ENCODE measurements around the gene EDAR. TPM values are rescaled to one million over a fixed set of nuclear protein-coding genes. Genes with fewer than 3 reads are reported as not detected.
A peak's percentile ranks its signal among the peaks of the same experiment; 100 is the strongest.

Gene EDAR
- total RNA-seq, 1 donor from 2014 or later = not detected

DNA sequence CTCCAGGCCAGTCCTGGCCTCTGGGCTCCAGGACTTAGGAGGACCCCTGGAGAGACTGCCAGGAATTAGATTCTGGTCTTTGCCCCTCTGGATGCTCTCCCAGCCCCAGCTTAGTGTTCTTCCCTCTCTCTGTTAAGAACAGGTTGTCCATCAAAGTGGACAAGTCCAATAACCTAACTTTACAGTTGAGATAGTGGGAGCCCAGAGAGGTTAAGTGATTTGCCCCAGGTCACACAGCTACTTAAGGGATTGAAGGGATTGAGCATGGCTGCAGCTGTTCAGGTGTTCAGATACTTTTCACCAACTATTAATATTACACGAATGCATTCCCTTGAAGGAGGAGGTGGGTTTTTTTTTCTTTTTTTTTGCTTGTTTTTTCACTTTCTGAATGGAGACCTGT, 57.6 kb downstream of the EDAR start:
- no peak for ATAC-seq
- no peak for DNase-seq
- intact Hi-C loops (cut with micrococcal nuclease) = no loop called here

DNA sequence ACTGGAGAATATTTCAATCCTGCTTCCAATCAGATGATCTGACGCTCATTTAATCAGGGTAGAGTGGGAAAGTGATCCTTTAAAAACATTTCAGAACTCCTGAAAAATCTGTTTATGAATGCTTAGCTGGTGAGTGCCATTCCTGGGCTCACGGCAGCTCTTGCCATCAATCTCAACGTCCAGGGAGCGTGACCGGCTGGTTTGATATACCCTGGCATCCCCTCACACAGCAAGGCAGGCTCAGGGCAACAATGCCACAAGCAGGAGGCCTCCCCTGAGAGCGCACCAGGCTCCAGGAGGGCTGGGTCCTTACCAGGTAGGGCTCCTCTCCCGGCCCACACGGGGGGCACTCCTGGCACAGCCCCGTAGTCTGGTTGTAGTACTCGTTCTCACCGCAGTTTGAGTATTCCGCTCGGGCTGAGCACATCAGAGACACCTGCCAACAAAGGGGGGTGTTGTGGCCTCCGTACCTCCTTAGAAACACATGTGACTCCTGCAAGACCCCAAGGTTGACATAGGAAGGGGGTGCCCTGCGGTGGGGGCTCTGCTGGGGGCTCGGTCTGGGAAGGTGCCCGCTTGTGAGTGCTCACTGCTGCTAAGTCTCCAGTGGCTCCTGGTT, 59.1 kb downstream of the EDAR start:
- DNase-seq = no peak
- intact Hi-C loops (cut with micrococcal nuclease) = no loop called here
- no peak for ATAC-seq

DNA sequence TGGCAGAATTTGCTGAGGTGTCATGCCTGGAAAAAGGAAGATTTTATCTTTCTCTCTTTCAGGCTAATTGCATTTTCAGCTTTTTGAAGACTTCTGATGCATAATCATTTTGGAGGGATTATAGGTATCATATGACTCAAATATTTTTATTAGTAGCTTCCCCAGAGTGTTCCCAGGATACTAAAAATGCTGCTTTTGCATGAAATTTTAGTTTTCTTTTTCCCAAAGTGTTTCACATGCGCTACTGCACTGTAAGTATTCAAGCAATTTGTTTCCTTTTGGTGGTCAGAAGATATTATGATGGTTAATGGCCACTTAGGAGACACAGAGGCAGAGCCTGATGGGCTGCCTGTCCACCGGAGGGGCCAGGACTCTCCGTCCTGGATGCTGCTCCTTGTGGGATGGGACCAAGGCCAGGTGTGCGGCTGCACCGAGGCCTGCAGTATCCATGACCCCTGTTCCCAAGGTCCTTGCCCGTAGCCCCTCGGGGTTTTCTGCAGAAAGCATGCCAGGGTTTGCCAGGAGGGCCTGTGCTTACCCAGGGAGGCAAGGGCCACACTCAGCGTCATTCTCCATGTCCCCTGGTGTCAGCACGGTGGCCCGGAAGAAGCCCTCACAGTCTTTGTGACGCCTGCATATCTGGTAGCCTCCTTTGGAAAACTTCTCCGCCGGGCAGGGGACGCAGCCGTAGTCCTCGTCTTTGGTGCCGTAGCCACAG, 60.2 kb downstream of the EDAR start:
- no peak for ATAC-seq
- no peak for DNase-seq
- intact Hi-C loops (cut with micrococcal nuclease) = no loop called here

DNA sequence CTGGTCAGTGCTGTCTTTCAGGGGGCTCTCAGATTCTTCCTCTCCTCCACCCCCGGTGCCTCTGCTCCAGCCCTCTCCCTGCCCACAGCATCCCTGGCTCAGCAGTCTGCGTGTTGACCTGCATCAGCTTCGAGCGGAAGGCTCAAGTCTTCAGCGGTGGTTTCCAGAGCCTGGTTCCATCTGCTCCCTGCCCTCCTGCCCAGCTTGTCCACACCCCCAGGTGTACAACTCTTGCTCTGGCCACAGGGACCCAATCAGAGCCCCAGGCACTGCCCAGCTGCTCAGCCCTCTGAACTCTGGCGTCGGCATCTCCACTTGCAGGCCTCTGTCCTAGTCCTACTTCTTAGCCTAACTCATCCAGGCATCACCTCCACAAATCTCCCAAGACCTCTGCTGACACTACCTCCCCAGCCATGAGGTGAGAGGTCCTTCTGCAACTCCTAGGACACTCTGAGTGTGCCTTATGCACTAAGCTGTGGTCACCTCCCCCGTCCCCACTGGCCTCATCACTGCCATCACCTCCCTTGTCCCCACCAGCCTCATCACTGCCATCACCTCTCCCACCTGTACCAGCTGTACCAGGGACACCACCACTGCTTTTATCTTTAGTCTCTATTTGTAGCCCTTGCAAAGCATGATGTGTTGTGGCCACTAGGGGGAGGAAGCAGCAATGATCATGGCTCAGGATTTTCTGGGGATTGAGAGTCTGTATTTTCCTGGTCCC, 60.9 kb downstream of the EDAR start:
- peak; percentile 54 for ATAC-seq
- DNase-seq = no peak
- intact Hi-C loops (cut with micrococcal nuclease) = no loop called here

DNA sequence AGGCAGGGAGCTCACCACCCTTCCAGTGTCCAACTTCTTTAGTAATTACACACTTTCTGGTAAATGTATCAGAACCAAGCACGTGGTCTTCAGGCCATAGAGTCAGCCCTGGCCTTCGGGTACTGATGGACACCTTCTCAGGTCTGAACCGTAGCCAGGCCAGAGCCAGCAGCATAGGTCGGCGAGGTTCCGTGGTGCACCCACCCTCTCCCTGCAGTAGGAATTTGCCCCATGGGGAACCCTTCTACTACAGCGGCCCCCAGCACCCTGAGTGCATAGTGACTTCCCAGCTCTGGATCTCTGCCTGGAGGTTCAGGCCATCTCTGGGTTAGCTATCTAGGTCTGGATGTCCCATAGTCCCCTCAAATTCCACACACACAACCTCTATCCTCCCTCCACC, 61.6 kb downstream of the EDAR start:
- DNase-seq = no peak
- intact Hi-C loops (cut with micrococcal nuclease) = no loop called here

DNA sequence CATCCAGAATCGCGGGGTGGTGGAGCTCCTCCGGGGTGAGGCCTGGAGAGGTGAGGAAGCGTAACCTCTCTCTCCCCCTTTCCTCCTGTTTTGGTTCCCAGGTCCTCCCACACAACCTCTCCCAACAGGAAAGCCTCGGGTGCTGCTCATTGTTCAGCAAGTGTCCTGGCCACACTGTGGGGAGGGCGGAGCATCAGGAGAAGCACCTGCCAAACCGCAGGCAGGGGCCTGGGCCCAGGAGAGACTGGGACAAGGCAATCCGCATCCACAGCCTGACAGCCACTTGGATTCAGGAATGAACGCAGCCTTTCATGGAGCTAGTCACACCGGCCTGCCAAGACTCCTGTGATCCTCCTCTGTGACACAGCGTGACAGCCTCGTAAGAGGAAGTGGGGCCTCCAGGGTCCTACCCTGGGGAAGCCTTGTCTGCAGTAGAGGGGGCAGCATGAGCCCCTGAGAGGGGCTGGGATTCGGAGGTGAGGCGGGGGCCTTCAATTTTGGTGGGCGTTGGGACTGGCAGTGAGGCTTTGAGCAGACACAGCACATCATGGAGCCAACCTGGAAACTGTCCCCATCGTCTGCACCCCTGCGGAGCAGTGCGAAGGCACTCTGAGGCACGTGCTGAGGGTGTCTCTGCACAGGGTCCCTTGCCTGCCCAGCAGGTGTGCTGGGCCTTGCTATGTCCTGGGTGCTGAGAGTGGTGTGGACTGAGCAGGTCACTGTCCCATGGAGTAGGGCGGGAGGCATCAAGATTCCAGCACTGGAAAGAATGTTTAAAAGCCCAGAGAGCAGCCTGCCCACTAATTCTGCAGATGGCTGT, 62.2 kb downstream of the EDAR start:
- DNase-seq (no peak), ATAC-seq (no peak)
- intact Hi-C loops (cut with micrococcal nuclease) = no loop called here

More for the DNA sequence above, 61.6 kb downstream of the EDAR start:
- ATAC-seq = no peak

DNA sequence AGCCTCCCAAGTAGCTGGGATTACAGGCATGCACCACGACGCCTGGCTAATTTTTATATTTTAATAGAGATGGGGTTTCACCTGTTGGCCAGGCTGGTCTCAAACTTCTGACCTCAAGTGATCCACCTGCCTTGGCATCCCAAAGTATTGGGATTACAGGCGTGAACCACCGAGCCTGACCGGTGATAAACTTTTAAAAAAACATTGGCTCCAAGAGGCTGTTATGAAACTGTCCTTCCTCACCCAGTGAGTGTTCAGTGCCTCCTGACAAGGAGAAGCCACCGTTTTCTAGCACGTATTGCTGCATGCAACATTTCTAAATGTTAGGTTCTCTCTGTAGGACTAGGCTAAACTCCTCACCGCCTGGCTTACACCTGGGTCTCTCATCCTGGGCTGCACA, 63.3 kb downstream of the EDAR start:
- DNase-seq (no peak), ATAC-seq (peak; percentile 60)
- intact Hi-C loops (cut with micrococcal nuclease) = no loop called here

DNA sequence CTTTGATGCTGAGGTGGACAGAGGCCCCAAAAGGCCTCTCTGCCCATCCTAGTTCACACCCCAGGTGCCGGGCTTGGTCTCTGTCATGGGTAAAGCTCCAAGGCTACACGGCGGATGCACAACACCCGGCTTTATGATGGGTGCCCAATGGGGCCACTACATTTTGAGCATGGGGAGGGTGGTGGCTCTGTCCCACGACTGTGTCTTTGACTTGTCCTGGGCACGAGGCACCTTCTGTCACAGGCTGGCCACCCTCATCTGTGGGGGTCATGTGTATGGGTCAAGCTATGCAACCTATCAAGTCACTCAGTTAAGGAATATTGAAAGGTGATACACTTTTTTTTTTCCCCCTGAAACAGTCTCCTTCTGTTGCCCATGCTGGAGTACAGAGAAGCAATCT, 63.7 kb downstream of the EDAR start:
- intact Hi-C loops (cut with micrococcal nuclease) = no loop called here
- no peak for DNase-seq
- no peak for ATAC-seq

DNA sequence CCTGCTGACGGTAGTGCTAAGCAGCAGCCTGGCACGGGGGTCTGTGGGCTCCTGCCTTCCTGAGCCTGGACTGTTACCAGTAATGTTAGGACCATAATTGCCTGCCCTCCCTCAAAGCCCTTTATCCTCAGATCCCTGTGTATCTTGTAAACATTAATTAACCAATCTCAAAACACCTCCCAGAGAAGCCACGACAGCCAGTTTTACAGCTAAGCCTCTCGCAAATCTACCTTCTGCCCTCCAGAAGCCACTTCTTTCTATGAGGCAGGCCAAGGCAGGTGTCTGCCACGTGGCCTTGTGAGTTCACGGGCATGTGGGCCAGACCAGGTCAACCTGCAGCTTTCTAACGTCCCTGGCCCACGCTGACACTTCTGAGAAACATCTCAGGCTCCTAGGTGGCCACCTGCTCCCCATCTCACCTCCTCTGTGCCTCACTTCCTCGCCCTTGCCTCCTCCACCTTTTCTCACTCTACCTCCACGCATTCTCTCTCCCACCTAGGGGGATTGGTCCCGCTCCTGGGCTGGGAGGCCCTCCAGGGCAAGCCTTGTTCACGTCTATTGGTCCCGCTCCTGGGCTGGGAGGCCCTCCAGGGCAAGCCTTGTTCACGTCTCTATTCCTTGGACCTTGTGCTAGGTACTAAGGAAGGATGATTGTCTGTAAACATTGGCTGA, 64.3 kb downstream of the EDAR start:
- ATAC-seq = no peak
- no peak for DNase-seq
- intact Hi-C loops (cut with micrococcal nuclease) = no loop called here

DNA sequence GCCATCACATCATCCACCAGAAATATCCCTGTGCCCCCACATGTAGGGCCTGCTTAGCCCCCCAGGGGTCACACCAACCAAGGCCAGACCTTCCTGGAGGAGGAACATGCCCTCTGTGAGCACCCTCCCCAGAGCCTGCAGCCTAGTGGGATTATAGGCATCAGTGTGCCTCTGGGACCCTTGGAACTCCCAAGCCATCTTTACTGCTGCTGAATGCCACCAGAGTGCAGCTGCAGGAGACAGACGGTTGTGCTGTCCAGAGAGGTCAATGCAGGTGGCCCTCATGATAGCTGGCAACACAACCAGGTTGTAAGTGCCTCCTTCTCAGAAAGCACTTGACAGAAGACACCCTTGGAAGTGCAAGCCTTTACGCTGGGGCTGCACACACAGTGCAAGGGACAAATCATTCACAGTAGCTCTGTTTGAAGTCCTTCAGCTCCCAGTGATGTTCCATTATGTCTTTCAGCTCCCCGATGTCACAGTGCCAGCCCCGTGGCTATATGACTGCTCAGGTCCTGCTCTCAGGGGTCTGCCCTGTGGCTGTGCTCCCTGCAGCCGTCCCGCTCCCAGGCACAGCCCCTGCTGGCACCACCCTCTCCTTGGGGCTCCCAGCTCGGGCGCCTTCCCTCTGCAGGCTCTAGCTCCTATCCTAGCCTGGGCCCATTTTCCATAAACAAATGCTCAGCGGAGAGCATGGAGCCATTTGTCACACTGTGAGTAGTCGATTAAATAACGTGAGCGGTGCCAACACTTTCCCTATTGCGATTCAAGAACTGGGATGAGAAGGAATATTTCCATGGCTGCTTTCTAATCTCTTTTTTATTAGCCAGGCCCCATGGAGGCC, 65.1 kb downstream of the EDAR start:
- no peak for ATAC-seq
- DNase-seq = no peak
- intact Hi-C loops (cut with micrococcal nuclease) = no loop called here

DNA sequence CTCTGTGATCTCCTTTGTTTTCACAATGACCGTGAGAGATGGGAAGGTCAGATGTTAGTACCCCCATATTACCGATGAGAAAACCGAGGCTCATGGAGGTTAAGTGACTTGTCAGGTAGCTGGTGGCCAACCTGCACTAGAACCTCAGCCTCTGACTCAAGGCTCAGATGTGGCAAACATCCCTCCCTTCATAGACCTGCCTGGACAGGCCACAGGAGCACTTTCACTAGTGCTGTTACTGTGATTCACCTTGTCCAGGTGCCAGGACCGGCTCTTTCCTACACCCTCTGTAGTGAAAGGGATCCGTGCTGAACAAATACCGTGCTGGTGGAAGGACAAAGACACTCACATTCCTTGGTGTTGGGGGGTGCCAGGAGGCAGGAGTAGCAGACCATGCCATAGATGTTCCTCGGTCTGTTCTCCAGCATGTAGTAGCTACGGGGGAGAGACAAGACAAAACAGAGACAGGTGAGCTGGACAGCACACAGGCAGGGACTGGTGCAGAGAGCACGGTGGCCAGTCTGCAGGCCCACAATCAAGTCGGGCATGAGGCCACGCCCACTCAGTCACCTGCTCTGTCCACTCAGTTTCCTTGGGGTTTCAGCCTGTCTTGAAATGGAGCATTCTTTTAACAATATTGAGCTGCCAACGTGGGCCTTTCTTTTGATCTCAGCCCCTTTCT, 65.9 kb downstream of the EDAR start:
- intact Hi-C loops (cut with micrococcal nuclease) = no loop called here
- ATAC-seq (no peak), DNase-seq (no peak)

DNA sequence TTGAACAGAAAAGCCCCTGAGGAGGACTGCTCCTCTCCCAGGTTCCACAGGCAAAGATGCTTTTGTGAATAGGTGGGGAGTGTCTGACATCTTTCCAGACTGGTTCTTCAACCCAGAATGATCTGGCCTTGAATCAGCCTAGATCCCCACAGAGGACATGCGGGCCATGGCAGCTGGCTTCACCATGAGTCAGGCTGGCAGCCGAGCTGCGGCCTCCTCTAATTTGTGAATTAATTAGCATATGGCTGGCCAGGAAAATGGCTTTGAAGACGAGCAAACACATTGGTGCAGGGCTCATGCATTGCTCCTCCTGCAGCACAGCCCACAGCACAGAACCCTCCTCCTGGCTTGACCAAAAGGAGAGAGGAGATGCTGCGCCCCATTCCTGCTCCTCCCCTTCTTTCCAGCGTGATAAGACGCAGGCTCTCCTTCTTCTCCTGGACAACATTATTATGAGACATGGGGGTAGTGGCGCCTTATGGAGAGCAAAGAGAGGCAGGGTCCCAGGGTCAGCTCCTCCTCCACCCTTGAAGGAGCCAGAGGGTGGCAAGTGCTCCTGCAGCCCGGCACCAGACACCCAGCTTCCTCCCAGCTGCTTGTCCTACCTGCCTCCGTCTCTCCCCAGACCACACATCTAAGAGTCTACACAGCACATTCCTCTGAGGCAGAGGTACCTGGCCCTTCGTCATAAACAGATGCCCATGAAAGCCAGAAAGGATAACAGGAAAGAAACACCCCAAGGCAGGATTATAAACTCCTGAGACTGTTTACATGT, 66.7 kb downstream of the EDAR start:
- intact Hi-C loops (cut with micrococcal nuclease) = no loop called here
- DNase-seq (no peak), ATAC-seq (no peak)

DNA sequence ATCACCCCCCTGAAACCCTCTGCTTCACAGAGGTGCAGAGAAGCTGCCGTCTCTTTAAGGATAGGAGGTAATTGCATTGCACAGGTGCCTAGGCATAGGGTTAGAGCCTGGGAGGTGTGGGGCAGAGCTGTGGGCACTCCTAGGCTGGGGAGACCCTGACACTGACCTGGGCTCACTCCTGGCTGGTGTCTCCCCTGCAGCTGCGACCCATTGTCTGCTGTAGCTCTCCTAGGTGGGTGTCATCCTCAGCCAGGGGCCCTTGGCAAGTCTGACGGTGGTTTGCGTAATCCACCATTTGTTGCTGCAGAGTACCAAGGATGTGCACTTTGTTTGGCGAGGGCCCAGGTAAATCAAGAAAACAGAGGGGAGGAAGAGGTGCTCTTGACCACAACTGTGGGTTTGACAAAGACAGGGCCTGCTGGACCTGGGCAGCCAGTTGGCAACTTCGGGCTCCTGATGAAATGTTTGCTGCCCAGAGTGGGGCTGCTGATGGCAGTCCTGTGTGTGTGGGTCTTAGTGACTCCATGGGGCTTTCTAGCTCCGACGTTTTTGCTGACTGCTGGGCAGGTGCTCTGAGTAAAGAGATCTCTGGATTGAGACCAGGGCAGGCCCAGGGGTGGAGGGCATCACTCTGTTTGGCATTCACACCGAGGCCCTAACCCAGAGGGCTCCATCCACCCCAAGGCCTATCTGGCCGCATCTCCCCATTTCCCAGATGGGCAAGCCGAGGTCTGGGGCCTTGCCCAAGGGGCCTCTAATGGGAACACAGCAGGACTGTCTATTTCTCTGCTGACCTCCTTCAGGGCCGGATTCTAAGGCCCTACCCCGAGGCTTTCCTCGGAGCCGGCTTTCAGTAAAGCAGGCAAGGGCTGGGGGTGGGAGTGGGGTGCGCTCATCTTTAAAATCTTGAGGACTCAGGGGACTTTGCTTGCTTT, 67.7 kb downstream of the EDAR start:
- intact Hi-C loops (cut with micrococcal nuclease) = no loop called here
- ATAC-seq (no peak), DNase-seq (no peak)

DNA sequence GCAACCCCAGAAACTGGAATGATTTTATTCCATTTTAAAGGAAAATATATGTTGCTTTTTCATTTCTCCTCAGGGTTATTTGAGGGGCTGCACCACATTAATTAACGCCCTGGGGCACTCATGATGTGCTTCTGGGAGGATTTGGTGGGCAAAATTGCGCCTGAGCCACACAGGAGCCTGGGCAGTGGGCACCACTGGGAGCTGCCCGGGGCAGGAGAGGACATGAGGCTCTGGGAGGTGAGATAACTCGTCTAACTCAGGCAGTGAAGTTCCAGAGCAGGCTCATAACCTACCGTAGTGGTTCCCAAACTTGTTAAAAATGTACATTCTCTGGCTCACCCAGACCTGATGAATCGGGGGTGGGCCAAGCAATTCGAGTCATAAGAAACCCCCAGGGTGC, 68.3 kb downstream of the EDAR start:
- DNase-seq (no peak), ATAC-seq (no peak)
- intact Hi-C loops (cut with micrococcal nuclease) = no loop called here

DNA sequence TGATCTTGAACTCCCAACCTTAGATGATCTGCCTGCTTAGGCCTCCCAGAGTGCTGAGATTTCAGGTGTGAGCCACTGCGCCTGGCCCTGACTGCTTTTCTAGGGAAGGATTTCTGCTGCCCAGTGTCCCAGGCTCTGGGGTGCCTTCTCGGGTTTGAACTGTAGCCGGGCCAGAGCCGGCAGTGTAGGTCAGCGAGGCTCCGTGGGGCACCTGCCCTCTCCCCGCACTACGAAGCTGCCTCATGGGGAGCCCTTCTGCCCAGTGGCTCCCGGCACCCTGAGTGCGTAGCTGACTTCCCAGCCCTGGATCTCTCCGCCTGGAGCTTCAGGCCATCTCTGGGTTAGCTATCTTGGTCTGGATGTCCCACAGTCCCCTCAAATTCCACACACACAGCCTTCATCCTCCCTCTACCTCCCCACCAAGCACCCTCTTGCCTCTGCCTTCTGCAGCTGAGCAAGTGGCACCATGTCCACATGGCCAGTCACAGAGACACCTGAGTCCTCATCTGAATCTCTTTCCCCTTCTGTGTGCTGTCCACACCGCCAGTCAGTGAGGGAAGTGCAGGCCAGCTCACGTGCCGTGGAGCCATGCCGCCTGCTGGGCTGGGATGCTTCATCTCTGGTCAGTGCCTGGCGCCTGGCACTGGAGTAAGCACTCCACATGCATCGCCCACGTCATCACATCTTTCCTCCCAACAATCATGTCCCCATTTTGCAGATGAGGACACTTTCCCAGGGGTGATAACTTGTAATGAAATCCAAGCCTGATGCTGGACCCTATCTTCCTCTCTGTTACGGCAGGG, 69.2 kb downstream of the EDAR start:
- no peak for ATAC-seq
- no peak for DNase-seq
- intact Hi-C loops (cut with micrococcal nuclease) = no loop called here
